Measurements from ENCODE around the gene PTPRT.

- TF ChIP-seq CTCF (conservative IDR thresholded peaks at IDR 0.05; ENCODE audit: low read depth in 2 of 2) (no peak), REST (IDR thresholded peaks at IDR 0.05; ENCODE audit: unreplicated experiment) (no peak), POLR2AphosphoS5 (IDR thresholded peaks at IDR 0.05; ENCODE audit: low read depth) (no peak), NANOG (IDR thresholded peaks at IDR 0.05; ENCODE audit: borderline replicate concordance) (no peak), JUNB (IDR thresholded peaks at IDR 0.05; ENCODE audit: unreplicated experiment) (no peak), EZH2 (IDR thresholded peaks at IDR 0.05; ENCODE audit: low read depth, unreplicated experiment) (no peak), CREB1 (CRISPR knock-in tag; IDR thresholded peaks at IDR 0.05; ENCODE audit: low read depth) (no peak), EZH2phosphoT487 (IDR thresholded peaks at IDR 0.05; ENCODE audit: unreplicated experiment) (no peak), ZNF331 (CRISPR knock-in tag; IDR thresholded peaks at IDR 0.05; ENCODE audit: low read depth) (no peak), ZNF114 (CRISPR knock-in tag; IDR thresholded peaks at IDR 0.05) (no peak)
- TF ChIP-seq, protein P1, sequence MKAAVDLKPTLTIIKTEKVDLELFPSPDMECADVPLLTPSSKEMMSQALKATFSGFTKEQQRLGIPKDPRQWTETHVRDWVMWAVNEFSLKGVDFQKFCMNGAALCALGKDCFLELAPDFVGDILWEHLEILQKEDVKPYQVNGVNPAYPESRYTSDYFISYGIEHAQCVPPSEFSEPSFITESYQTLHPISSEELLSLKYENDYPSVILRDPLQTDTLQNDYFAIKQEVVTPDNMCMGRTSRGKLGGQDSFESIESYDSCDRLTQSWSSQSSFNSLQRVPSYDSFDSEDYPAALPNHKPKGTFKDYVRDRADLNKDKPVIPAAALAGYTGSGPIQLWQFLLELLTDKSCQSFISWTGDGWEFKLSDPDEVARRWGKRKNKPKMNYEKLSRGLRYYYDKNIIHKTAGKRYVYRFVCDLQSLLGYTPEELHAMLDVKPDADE (IDR thresholded peaks at IDR 0.05), result no peak
These were observed 1016.3 kb downstream of the PTPRT start for GRCh38 chr20:42173440-42173839.
